Activated CD4-positive, CD25-positive, alpha-beta regulatory T cell treated with anti-CD3 and anti-CD28 coated beads, Interleukin-2, amount 50 U/mL, for 72 hours (primary cell): Measurements from ENCODE around the gene MAGEA4.
"Not testable (repeated sequence)": the region's sequence is repeated elsewhere in the genome, so short reads cannot be mapped to it uniquely, and the experiment has no call there.

Experiments
- DNase-seq: peaks from one replicate; pipeline ENCODE4 v3.0.0; 2021

Gene MAGEA4, protein sequence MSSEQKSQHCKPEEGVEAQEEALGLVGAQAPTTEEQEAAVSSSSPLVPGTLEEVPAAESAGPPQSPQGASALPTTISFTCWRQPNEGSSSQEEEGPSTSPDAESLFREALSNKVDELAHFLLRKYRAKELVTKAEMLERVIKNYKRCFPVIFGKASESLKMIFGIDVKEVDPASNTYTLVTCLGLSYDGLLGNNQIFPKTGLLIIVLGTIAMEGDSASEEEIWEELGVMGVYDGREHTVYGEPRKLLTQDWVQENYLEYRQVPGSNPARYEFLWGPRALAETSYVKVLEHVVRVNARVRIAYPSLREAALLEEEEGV

DNA sequence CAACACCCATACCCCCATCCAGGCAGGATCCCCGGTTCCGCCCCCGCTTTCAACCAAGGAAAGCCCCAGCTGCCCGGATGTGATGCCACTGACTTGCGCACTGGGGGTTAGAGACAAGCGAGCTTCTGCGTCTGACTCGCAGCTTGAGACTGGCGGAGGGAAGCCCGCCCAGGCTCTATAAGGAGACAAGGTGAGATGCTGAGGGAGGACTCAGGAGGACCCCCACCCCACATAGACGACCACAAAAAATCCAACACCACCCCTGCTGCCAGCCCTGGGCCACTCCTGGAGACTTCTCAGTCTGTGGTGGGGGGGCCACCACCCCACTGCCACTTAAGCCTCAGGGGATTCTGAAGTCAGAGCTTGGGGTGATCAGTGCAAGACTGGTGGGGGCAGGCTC lies at the start of gene MAGEA4:
Gene MAGEA4, plus strand, starts transcription at position 110 of the 400 bp plus-strand sequence. CDS start 10,776 bp downstream, outside the sequence.
- DNase-seq = no peak

DNA sequence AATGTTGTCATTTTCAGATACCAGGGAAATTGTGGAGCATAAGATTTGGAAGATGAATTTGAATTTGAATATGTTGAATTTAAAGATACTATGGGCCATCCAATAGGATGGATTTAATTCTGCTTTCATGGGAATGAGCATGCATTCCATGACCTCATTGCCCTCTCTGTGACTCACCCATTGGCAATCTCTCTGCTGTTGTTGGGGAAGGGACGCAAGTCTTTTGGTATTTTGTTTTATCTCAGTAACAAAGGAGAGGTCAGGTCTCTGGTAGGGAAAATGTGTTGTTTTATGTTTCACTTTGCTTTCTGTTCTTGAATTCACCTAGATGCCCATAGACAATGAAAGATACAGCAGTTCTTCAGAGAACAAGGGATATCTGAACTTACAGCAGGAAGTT lies 42.1 kb upstream of the MAGEA4 start:
- no peak for DNase-seq

DNA sequence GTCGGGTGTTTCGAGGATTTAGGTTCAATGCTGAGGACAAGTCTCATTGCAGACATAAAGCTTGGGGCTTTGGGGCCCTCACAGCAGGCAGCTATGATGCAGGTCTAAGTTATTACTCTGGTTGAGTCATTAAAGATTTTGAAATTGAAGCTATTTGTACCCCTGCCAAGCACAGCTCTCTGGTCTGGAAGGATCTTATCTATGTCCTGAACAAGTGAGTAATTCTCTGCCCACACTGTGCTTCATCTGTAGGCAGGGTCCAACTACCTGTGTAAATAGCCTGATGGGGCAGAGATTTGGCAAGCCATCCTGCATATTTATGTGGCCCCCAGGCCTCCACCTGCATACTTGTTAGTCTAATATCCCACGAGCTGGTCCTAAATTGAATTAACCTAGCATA lies 41.4 kb upstream of the MAGEA4 start:
- no peak for DNase-seq

DNA sequence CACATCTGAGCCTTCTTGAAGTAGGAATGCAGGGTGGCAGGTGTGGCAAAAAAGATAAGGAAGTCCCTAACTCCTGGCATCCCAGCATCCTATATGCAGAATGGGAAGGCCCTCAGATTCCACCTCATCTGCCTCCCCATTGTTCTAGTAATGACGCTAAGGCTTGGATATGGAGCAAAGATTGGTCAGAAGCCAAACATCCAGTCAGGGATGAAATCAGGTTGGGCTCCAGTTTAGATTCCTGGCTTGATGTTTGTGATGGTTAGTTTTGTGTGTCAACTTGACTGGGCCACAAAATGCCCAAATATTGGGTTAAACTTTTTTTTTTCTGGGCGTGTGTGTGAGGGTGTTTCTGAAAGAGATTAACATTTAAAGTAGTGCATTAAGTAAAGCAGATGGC lies 39.6 kb upstream of the MAGEA4 start:
- no peak for DNase-seq

DNA sequence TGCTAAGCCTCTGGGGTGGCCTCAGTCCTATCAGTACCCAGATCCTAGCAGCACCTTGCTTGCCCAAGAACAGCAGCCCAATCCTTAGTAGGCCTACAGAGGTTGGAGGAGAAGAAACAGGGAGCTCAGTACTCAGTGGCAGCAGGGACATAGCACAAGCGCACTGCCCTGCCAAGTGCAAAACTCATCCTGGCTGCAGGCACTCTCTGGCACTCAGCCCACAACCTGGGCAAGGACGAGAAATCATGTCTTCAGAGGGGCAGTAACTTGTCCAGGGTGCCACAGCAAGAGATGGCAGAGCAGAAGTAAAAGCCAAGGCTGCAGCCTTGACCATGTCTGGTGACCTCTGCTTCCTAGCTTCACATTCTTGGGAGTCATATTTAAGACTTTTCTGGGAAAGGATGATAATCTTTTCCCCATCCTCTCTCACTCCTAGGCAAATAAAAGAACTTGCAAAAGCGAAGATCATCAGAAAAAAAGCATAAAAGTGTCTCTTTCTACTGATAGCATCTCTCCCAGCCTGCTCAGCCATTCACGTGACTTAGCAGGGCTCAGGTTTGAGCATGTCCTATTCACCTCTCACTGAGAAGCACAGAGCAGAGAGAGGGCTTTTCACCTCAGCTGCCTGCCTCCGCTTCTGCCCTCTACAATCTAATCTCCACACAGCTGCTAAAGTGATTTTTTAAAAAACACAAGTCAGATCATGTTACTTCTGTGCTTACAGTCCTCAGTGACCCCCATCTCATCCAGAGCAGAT lies 37.2 kb upstream of the MAGEA4 start:
- no peak for DNase-seq

DNA sequence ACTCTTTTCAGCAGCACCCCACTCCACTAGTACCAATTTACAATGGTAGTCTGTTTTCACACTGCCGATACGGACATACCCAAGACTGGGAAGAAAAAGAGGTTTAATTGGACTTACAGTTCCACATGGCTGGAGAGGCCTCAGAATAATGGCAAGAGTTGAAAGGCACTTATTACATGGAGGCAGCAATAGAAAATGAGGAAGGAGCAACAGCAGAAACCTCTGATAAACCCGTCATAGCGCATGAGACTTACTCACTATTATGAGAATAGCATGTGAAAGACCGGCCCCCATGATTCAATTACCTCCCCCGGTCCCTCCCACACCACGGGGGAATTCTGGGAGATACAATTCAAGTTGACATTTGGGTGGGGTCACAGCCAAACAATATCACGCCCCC lies 34.1 kb upstream of the MAGEA4 start:
- DNase-seq = no peak

DNA sequence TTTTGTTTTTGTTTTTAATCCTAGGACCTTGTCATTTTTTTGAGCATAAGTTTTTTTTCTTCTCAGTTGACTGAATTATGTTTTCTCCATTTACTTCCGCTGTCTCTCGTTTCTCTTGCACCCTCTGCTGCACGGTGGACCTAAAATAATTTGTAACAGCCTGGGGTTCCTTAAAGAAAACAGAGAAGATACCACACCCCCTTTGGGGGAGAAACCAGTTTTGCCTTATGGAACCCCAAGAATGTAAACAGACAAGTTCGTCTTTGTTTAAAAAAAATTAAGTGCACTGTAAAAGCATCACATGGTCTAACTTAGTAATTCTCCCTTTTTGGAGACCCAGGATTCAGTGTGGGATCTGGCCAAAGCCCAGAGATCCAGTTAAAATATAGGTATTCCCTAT lies 32.8 kb upstream of the MAGEA4 start:
- DNase-seq = no peak

DNA sequence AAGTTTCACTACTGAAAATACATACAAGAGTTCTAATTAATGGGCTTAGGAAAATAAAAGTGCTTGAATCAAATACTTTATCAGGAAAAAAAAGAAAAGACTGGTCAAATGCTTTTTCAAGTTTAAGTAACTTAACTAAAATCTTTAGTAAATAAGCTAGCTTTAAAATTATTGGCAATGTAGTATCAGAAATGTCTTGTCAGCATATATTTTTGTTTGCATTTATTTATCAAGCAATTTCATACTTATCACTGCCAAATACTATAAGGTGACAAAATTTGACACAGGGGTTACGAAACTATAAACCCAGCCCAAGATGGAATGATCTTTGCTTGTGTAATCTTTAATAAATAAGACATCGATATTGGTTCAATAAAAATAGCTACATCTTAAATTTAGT lies 31.8 kb upstream of the MAGEA4 start:
- DNase-seq = no peak

DNA sequence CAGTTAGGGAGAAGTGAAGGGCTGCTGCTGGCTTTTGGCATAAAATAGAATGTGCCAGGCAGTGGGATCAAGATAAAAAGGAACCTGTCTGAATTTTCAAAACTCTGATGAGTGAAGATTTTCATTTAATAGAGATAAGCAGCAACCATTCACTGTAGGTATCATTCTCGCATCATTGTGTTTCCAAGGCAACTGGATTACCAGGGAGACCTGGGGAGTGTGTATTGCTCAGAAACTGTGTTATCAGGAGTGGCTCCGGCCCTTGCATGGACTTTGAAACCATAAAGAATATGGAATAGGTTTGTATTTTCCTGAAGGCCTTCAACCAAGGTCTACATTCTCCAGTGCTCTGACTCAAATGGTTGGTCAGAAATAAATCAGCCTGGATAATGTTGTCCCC lies 23.3 kb upstream of the MAGEA4 start:
- no peak for DNase-seq

DNA sequence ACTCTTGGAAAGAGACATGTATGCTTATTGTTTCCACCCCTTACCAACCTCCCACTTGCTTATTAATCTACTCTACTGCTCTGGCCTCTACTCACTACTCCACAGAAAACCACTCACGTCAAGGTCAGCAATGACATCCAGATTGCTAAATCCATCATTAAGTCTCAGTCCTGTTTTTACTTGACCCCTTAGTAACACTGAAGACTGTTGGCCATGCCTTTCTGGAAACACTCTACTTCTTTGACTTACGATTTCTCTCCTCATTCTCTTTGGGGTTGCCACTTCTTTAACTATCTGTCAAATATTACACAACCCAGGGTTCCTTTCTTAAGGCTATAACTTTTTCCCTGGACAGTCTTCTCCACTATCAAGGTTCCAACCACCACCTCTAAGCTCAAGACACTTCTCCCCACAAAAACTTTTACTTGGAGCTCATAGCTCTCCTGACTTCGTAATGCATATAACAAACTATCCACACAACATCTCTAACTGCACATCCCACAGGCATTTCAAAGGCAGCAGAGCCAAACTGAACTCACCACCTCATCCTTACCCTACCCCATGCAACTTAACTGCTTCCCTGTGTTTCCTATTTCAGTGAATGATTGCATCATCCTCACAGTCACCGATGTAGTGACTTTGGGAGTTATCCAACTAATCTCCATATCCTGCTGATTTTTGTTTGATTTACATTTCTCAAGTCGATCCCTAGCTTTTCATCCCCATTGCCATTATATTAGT lies 15.8 kb upstream of the MAGEA4 start:
- no peak for DNase-seq

DNA sequence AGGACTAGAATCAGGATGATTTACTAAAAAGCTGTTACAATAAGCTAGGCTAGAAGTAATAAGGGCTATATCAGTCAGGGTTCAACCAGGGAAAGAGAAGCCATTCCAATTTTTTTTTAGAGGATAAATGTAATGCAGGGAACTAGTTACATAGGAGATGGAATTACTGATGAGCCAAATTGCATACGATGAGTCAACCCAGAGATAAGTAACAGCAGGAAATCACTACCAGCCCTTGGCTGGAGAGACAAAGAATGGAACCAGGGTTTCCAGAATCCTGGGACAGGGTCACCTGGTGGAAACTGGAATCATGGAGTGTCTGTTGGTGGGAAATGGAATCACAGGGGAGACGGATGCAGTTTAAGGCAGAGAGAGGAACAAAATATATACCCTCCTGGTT lies 13.1 kb upstream of the MAGEA4 start:
- DNase-seq = no peak

DNA sequence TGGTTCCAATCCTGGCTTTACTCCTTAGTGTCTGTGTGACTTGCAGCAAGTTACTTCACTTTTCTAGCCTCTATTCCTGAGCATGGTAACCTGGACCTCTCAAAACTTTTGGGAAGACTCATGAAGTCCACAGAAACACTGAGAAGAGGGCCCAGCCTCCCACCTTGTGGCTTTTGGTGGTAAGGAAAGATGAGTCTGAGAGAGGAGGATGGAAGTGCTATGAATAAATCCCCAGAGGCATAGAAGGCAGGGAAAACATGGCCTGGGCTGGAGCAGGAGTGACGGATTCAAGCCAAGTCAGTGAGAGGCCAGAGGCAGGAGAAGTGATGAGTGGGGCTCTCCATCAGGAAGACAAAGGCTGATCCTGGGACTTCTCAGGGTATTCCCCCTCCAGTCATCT lies 10.9 kb upstream of the MAGEA4 start:
- DNase-seq = no peak

DNA sequence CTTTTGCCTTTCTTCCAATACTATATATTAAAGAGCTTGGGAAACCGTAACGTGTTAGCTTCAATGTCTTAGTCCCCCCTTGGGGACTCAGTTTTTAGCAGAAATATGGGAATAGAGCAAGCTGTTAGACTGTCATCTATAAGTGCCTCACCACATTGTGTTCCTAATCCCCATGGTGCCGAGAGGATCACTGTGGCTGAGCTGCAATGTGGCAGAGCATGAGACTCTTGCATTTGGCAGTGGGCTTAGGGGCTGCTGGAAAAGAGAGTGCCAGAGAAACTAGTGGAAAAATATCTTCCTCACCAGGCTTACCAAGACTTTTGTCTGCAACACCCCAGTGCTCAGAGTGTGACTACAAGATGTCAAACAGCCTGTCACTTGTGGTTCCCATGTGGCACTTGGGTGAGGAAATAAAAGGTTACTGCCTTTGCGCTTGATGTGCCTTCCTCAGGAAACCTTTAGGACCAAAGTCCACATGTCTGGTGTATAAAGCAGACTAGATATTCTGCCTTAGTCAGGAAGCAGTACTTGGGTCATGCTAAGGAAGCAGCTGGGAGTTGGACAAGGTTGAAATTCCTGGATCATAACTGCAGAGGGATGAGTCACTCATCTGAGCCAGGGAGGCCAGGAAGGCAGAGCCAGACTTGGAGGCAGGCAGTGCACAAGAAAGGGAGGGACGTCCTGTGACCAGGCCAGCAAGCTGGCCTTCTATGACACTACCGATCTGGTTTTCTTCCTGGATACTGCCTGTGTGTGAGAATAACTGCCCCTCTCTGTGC lies 9.7 kb upstream of the MAGEA4 start:
- DNase-seq = no peak

DNA sequence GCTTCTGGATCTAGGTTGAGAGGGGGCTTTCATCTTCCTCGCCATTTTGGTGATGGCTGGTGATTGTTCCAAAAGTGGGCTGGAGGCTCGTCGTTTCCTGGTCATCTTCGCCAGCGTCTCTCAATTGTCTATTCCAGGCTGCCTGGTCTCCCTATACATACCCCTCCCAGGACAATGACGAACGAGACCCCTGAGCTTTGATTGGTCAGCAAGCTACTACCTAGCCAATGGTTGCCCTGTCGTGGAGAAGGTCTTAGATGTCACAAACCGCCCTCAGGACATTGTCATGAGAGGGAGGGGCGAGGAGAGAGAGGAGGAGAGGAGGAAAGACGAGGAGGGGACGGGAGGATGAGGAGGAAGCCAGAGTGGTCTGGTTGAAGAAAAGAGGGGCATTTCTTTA lies 7.7 kb upstream of the MAGEA4 start:
- DNase-seq = no peak

DNA sequence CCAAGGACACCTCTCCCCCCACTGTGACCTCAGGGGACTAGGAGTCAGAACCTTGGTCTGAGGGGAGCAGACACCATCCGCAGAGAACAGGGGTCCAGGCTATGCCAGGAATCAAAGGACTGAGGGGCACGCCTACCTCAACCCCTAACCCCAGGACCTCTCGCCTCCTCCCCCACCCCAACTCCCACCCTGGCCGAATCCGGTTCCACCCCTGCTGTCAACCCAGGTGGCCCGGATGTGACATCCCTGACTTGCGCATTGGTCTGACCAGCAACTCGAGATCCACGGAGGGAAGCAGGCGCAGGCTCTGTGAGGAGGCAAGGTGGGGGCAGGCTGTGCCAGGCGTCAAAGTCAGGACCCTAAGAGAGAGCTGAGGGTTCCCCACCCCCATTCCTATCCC lies 468 bp upstream of the MAGEA4 start:
- DNase-seq = no peak

DNA sequence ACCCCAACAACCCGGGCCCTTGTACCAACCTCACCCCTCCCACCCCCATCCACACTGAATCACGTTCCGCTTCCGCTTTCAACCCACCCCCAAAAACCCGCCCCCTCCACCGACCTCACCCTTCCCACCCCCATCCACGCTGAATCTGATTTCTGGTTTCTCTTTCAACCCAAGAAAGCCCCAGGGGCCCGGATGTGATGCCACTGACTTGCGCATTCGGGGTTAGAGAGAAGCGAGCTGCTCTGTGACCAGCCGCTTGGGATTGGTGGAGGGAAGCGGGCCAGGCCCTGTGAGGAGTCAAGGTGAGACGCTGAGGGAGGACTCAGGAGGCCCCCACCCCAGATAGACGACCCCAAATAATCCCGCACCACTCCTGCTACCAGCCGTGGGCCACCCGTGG lies 6.0 kb downstream of the MAGEA4 start:
- DNase-seq = not testable (repeated sequence)

DNA sequence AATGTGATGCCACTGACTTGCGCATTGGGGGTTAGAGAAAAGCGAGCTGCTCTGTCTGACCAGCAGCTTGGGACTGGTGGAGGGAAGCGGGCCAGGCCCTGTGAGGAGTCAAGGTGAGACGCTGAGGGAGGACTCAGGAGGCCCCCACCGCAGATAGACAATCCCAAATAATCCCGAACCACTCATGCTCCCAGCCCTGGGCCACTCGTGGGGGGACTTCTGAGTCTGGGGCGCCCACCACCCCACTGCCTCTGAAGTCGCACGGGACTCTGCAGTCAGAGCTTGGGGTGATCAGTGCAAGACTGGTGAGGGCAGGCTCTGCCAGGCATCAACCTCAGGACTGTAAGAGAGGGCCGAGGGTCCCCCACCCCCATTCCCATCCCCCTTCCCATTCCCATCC lies 6.9 kb downstream of the MAGEA4 start:
- no peak for DNase-seq

DNA sequence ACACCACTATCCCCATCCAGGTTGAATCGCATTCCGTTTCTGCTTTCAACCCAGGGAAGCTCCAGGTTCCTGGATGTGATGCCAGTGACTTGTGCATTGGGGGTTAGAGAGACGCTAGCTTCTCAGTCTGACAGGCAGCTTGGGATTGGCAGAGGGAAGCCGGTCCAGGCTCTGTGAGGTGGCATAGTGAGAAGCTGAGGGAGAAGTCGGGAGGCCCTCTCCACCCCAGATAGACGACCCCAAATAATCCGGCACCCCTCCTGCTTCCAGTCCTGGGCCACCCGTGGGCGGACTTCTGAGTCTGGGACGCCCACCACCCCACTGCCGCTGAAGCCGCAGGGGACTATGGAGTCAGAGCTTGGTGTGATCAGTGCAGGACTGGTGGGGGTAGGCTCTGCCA lies 7.4 kb downstream of the MAGEA4 start:
- DNase-seq = no peak

DNA sequence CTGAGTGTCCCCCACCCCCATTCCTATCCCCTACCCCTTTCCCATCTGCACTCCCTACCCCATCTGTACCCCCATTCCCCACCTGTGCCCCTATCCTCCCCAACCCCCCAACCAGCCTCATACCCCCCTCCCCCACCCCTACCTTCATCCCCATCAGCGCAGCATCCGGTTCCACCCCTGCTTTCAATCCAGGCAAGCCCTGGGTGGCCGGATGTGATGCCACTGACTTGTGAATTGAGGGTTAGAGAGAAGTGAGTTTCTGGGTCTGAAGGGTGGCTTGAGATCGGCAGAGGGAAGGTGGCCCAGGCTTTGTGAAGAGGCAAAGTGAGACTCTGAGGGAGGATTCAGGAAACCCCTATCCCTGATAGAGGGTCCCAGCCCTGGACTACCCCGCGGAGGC lies 7.8 kb downstream of the MAGEA4 start:
- DNase-seq = no peak

DNA sequence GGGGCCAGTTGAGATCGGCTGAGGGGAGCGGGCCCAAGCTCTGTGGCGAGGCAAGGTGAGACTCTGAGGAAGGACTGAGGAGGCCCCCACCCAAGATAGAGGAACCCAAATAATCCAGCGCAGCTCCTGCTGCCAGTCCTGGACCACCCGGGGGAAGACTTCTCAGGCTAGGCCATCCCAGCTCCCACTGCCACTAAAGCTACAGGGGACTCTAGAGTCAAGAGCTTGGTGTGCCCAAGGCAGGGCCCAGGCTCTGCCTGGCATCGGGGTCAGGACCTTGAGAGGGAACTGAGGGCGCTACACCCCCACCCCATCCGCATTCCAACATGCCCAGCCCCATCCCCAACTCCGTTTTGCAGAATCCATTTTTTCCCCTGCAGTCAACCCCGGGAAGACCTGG lies 8.6 kb downstream of the MAGEA4 start:
- DNase-seq = no peak

DNA sequence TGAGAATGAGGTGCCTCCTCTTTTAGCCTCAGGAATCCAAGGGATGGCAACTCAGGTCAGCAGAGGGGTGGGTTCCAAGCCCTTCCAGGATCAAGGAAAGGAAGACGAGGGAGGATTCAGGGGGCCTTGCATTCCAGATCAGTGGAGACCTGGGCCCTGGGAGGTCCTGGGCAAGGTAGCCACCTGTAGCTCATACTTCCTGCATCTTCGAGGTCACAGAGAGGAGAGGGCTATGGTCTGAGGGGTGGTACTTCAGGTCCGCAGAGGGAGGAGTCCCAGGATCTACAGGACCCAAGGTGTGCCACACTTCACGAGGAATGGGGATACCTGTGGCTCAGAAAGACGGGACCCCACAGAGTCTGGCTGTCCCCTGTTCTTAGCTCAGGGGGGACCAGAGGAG lies 9.2 kb downstream of the MAGEA4 start:
- DNase-seq = no peak

DNA sequence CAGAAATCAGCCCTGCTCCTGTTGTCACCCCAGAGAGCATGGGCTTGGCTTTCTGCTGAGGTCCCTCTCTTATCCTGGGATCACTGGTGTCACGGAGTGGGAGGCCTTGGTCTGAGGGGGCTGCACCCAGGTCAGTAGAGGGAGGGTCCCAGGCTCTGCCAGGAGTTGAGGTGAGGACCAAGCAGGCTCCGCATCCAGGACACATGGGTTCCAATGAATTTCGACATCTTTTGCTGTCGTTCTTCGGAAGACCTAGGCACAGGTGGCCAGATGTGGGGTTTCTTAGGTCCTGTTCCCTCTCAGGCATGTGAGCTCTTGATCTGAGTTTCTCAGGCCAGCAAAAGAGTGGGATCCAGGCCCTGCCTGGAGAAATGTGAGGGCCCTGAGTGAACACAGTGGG lies 10.0 kb downstream of the MAGEA4 start:
- no peak for DNase-seq

DNA sequence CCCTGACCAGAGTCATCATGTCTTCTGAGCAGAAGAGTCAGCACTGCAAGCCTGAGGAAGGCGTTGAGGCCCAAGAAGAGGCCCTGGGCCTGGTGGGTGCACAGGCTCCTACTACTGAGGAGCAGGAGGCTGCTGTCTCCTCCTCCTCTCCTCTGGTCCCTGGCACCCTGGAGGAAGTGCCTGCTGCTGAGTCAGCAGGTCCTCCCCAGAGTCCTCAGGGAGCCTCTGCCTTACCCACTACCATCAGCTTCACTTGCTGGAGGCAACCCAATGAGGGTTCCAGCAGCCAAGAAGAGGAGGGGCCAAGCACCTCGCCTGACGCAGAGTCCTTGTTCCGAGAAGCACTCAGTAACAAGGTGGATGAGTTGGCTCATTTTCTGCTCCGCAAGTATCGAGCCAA lies 11.0 kb downstream of the MAGEA4 start:
- DNase-seq = no peak
